ENCODE measurements around the gene ZNF688. TPM values are rescaled to one million over a fixed set of nuclear protein-coding genes. Genes with fewer than 3 reads are reported as not detected.

The ZNF688 gene
- total and polyA plus RNA-seq, 2 of the 13 experiments (the other 11 are each of a cell fraction or from before 2014, with no cell fraction given): 2.4 to 5.4 TPM

- TF ChIP-seq RORA (CRISPR knock-in tag; IDR thresholded peaks at IDR 0.05) (no peak), ZNF546 (CRISPR knock-in tag; conservative IDR thresholded peaks at IDR 0.05) (0 out of 2 replicates have a peak, but pooled peaks have one; percentile 60), KDM1A (CRISPR knock-in tag; IDR thresholded peaks at IDR 0.05) (no peak), AKAP8 (CRISPR knock-in tag; IDR thresholded peaks at IDR 0.05) (peak; percentile 47; the same call in 1 of the 2 replicates), ZNF777 (CRISPR knock-in tag; IDR thresholded peaks at IDR 0.05) (peak; percentile 59; the same call in 1 of the 2 replicates), TOPORS (CRISPR knock-in tag; IDR thresholded peaks at IDR 0.05) (0 out of 2 replicates have a peak, but pooled peaks have one; percentile 55), NR2F2 (IDR thresholded peaks at IDR 0.05; ENCODE audit: borderline replicate concordance, low read depth) (no peak), ZMAT3 (CRISPR knock-in tag; conservative IDR thresholded peaks at IDR 0.05) (no peak; the same call in 1 of the 2 replicates), KLF6 (CRISPR knock-in tag; IDR thresholded peaks at IDR 0.05) (0 out of 2 replicates have a peak, but pooled peaks have one; percentile 20), PHF5A (CRISPR knock-in tag; IDR thresholded peaks at IDR 0.05; ENCODE audit: low read depth, unreplicated experiment) (no peak), SALL1 (CRISPR knock-in tag; IDR thresholded peaks at IDR 0.05) (peak; percentile 53), RAD21 (CRISPR knock-in tag; IDR thresholded peaks at IDR 0.05) (peak; percentile 53), ZNF17 (CRISPR knock-in tag; IDR thresholded peaks at IDR 0.05) (no peak), ZNF350 (CRISPR knock-in tag; IDR thresholded peaks at IDR 0.05; ENCODE audit: borderline replicate concordance, low read depth) (no peak), CHD2 (IDR thresholded peaks at IDR 0.05; ENCODE audit: low read depth, low read length) (0 out of 2 replicates have a peak, but pooled peaks have one; percentile 38), ZC3H13 (CRISPR knock-in tag; IDR thresholded peaks at IDR 0.05) (peak; percentile 66; the same call in 1 of the 2 replicates), KAT7 (CRISPR knock-in tag; IDR thresholded peaks at IDR 0.05; ENCODE audit: borderline replicate concordance) (no peak; the same call in 1 of the 2 replicates)
- TF ChIP-seq, protein P1, sequence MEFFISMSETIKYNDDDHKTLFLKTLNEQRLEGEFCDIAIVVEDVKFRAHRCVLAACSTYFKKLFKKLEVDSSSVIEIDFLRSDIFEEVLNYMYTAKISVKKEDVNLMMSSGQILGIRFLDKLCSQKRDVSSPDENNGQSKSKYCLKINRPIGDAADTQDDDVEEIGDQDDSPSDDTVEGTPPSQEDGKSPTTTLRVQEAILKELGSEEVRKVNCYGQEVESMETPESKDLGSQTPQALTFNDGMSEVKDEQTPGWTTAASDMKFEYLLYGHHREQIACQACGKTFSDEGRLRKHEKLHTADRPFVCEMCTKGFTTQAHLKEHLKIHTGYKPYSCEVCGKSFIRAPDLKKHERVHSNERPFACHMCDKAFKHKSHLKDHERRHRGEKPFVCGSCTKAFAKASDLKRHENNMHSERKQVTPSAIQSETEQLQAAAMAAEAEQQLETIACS (CRISPR knock-in tag; IDR thresholded peaks at IDR 0.05): no peak
- TF ChIP-seq, protein P2, sequence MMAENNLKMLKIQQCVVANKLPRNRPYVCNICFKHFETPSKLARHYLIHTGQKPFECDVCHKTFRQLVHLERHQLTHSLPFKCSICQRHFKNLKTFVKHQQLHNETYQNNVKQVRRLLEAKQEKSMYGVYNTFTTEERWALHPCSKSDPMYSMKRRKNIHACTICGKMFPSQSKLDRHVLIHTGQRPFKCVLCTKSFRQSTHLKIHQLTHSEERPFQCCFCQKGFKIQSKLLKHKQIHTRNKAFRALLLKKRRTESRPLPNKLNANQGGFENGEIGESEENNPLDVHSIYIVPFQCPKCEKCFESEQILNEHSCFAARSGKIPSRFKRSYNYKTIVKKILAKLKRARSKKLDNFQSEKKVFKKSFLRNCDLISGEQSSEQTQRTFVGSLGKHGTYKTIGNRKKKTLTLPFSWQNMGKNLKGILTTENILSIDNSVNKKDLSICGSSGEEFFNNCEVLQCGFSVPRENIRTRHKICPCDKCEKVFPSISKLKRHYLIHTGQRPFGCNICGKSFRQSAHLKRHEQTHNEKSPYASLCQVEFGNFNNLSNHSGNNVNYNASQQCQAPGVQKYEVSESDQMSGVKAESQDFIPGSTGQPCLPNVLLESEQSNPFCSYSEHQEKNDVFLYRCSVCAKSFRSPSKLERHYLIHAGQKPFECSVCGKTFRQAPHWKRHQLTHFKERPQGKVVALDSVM (CRISPR knock-in tag; IDR thresholded peaks at IDR 0.05): peak; percentile 29
- TF ChIP-seq, protein P3, sequence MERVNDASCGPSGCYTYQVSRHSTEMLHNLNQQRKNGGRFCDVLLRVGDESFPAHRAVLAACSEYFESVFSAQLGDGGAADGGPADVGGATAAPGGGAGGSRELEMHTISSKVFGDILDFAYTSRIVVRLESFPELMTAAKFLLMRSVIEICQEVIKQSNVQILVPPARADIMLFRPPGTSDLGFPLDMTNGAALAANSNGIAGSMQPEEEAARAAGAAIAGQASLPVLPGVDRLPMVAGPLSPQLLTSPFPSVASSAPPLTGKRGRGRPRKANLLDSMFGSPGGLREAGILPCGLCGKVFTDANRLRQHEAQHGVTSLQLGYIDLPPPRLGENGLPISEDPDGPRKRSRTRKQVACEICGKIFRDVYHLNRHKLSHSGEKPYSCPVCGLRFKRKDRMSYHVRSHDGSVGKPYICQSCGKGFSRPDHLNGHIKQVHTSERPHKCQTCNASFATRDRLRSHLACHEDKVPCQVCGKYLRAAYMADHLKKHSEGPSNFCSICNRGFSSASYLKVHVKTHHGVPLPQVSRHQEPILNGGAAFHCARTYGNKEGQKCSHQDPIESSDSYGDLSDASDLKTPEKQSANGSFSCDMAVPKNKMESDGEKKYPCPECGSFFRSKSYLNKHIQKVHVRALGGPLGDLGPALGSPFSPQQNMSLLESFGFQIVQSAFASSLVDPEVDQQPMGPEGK (CRISPR knock-in tag; IDR thresholded peaks at IDR 0.05): peak; percentile 47; the same call in 1 of the 2 replicates
- TF ChIP-seq, protein P4, sequence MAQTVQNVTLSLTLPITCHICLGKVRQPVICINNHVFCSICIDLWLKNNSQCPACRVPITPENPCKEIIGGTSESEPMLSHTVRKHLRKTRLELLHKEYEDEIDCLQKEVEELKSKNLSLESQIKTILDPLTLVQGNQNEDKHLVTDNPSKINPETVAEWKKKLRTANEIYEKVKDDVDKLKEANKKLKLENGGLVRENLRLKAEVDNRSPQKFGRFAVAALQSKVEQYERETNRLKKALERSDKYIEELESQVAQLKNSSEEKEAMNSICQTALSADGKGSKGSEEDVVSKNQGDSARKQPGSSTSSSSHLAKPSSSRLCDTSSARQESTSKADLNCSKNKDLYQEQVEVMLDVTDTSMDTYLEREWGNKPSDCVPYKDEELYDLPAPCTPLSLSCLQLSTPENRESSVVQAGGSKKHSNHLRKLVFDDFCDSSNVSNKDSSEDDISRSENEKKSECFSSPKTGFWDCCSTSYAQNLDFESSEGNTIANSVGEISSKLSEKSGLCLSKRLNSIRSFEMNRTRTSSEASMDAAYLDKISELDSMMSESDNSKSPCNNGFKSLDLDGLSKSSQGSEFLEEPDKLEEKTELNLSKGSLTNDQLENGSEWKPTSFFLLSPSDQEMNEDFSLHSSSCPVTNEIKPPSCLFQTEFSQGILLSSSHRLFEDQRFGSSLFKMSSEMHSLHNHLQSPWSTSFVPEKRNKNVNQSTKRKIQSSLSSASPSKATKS (CRISPR knock-in tag; IDR thresholded peaks at IDR 0.05): no peak
These were observed at the start of gene ZNF688 (continued) for GRCh38 chr16:30571445-30572322.

Data from HepG2 (cell line).